NB4 (cell line): ENCODE data around the gene RBBP5.
"Not testable (repeated sequence)": the region's sequence is repeated elsewhere in the genome, so short reads cannot be mapped to it uniquely, and the experiment has no call there.

Experiments
- DNase-seq: peaks from one replicate; pipeline ENCODE4 v3.0.0; 2010; ENCODE audit warnings: low read depth
- H3K4me3 ChIP-seq: one replicate; pipeline ENCODE4 v1.5.1; 2011; ENCODE audit warnings: mild to moderate bottlenecking, low read depth, low read length, moderate library complexity
- CTCF ChIP-seq: IDR thresholded peaks from one replicate; pipeline ENCODE4 v1.5.1; 2012; ENCODE audit warnings: low read depth, low read length
- MAX ChIP-seq: IDR thresholded peaks from 2 replicates; pipeline ENCODE4 v1.6.1; 2011; ENCODE audit warnings: low read depth, low read length
- MYC ChIP-seq: IDR thresholded peaks from 2 replicates; pipeline ENCODE4 v1.6.1; 2011; ENCODE audit warnings: low read depth, low read length
- POLR2A ChIP-seq: IDR thresholded peaks from 2 replicates; pipeline ENCODE4 v1.6.1; 2011; ENCODE audit warnings: mild to moderate bottlenecking; ENCODE audit not compliant: insufficient read length; ENCODE audit errors: extremely low read depth

The RBBP5 gene

GRCh38 chr1:205162301-205162700 is 40.5 kb upstream of the RBBP5 start:
- no peak for TF ChIP-seq POLR2A
- DNase-seq: no peak
- H3K4me3 ChIP-seq: no peak overlapping the region

GRCh38 chr1:205161076-205161475 is 39.3 kb upstream of the RBBP5 start:
- H3K4me3 ChIP-seq: no peak overlapping the region
- no peak for TF ChIP-seq MYC
- no peak for TF ChIP-seq CTCF
- no peak for DNase-seq

GRCh38 chr1:205158048-205158616 is 36.4 kb upstream of the RBBP5 start:
- no peak overlapping the region for H3K4me3 ChIP-seq
- TF ChIP-seq POLR2A (no peak), MYC (no peak), CTCF (no peak), MAX (no peak)
- DNase-seq: no peak

GRCh38 chr1:205155665-205156377 is 34.0 kb upstream of the RBBP5 start:
- not testable (repeated sequence) for DNase-seq, H3K4me3 ChIP-seq

- TF ChIP-seq CTCF (no peak), MYC (no peak), MAX (no peak), POLR2A (no peak)
- DNase-seq: no peak
Observed at GRCh38 chr1:205152505-205152904, 30.7 kb upstream of the RBBP5 start.

GRCh38 chr1:205150651-205151428 is 29.1 kb upstream of the RBBP5 start:
- no peak for DNase-seq
- no peak overlapping the region for H3K4me3 ChIP-seq
- TF ChIP-seq MAX (no peak), CTCF (no peak), POLR2A (no peak)

More at GRCh38 chr1:205152505-205152904, 30.7 kb upstream of the RBBP5 start:
- H3K4me3 ChIP-seq: no peak overlapping the region
